Natural killer cell (primary cell): ENCODE data around the gene TUBA4A. TPM values are rescaled to one million over a fixed set of nuclear protein-coding genes. Genes with fewer than 3 reads are reported as not detected.

ENCODE experiments used
- total RNA-seq, 4 donors: library from RNA; stranded (reverse); fragments of 120-200 nt in 1 of 4; gene quantifications; one replicate each; pipeline versions ENCODE4 v1.2.3 to v1.2.4, GENCODE V29; 2013 to 2022

TUBA4A gene
- total RNA-seq, 3 donors from 2014 or later (not counting 1 experiment from before 2014, with no cell fraction given): 145 to 188 (median 146) TPM

Other genes starting within 250 kb of the TUBA4A start
- not detected for gene CFAP65, start 212.4 kb downstream of the TUBA4A start, total RNA-seq
- not detected for gene IHH, start 193.0 kb downstream of the TUBA4A start, total RNA-seq
- 10 to 100 TPM in 2 of 3 donors, 1 to 10 TPM in 1; 9.9 to 12.7 (median 11.0) TPM for gene NHEJ1, start 93.1 kb downstream of the TUBA4A start, total RNA-seq
- gene SLC23A3, start 83.9 kb downstream of the TUBA4A start, total RNA-seq: 1 to 10 TPM in 1 of 3 donors, under 1 TPM in 2; 0.48 to 1.1 (median 0.89) TPM
- 10 to 100 TPM; 64.4 to 72.4 (median 64.8) TPM for gene CNPPD1, start 77.0 kb downstream of the TUBA4A start, total RNA-seq
- gene RETREG2, start 75.6 kb downstream of the TUBA4A start, total RNA-seq: 10 to 100 TPM; 77.0 to 81.9 (median 79.0) TPM
- 10 to 100 TPM; 67.6 to 84.0 (median 83.4) TPM for gene ZFAND2B, start 47.1 kb downstream of the TUBA4A start, total RNA-seq
- gene ABCB6, start 35.0 kb downstream of the TUBA4A start, total RNA-seq: 1 to 10 TPM in 2 of 3 donors, under 1 TPM in 1; 0.93 to 3.4 (median 1.9) TPM
- gene ATG9A, start 24.3 kb downstream of the TUBA4A start, total RNA-seq: 100 to 1,000 TPM in 2 of 3 donors, 10 to 100 TPM in 1; 98.1 to 110 (median 108) TPM
- 100 to 1,000 TPM; 100 to 148 (median 117) TPM for gene ANKZF1, start 24.1 kb downstream of the TUBA4A start, total RNA-seq
- 1 to 10 TPM; 4.3 to 7.7 (median 4.5) TPM for gene GLB1L, start 8.5 kb downstream of the TUBA4A start, total RNA-seq
- gene STK16, start 8.4 kb downstream of the TUBA4A start, total RNA-seq: 10 to 100 TPM; 28.7 to 32.5 (median 32.4) TPM
- gene TUBA4B, start 675 bp downstream of the TUBA4A start, total RNA-seq: not detected
- gene DNAJB2, start 25.4 kb upstream of the TUBA4A start, total RNA-seq: 100 to 1,000 TPM in 1 of 3 donors, 10 to 100 TPM in 2; 70.3 to 108 (median 98.3) TPM
- gene PTPRN, start 55.5 kb upstream of the TUBA4A start, total RNA-seq: under 1 TPM in 2 of 3 donors, not detected in 1; 0.23 to 0.35 TPM
- gene RESP18, start 78.8 kb upstream of the TUBA4A start, total RNA-seq: not detected
- gene DNPEP, start 134.0 kb upstream of the TUBA4A start, total RNA-seq: 100 to 1,000 TPM in 2 of 3 donors, 10 to 100 TPM in 1; 97.8 to 112 (median 103) TPM
- not detected for gene DES, start 164.5 kb upstream of the TUBA4A start, total RNA-seq
- 1 to 10 TPM in 2 of 3 donors, under 1 TPM in 1; 0.35 to 1.5 (median 1.2) TPM for gene SPEG, start 180.9 kb upstream of the TUBA4A start, total RNA-seq
- gene GMPPA, start 245.0 kb upstream of the TUBA4A start, total RNA-seq: 10 to 100 TPM; 27.6 to 36.3 (median 33.8) TPM